GM21367 (cell line): ENCODE results near the gene LRRC28.

Experiments
- ATAC-seq: cut with Tn5 transposase; IDR thresholded peaks from one replicate; pipeline ENCODE4 v1.9.1; 2021; ENCODE audit not compliant: unreplicated experiment

Gene LRRC28

GRCh38 chr15:99414755-99415731 lies 163.8 kb downstream of the LRRC28 start:
- ATAC-seq = no peak

GRCh38 chr15:99416191-99417188 lies 165.2 kb downstream of the LRRC28 start:
- ATAC-seq = no peak

GRCh38 chr15:99421172-99421656 lies 169.9 kb downstream of the LRRC28 start:
- ATAC-seq = no peak

GRCh38 chr15:99421758-99422157 lies 170.5 kb downstream of the LRRC28 start:
- no peak for ATAC-seq

- ATAC-seq = no peak
Measured at GRCh38 chr15:99423186-99424130, 172.2 kb downstream of the LRRC28 start.

- no peak for ATAC-seq
Measured at GRCh38 chr15:99424131-99424571, 172.9 kb downstream of the LRRC28 start.

GRCh38 chr15:99424978-99425656 lies 173.8 kb downstream of the LRRC28 start:
- no peak for ATAC-seq

GRCh38 chr15:99425657-99426301 lies 174.5 kb downstream of the LRRC28 start:
- ATAC-seq = no peak

- ATAC-seq = no peak
Measured at GRCh38 chr15:99426431-99427105, 175.3 kb downstream of the LRRC28 start.

GRCh38 chr15:99427210-99427609 lies 175.9 kb downstream of the LRRC28 start:
- ATAC-seq = no peak

GRCh38 chr15:99427668-99428361 lies 176.5 kb downstream of the LRRC28 start:
- ATAC-seq = no peak

- no peak for ATAC-seq
Measured at GRCh38 chr15:99429681-99430081, 178.4 kb downstream of the LRRC28 start.

- ATAC-seq = no peak
Measured at GRCh38 chr15:99430881-99431401, 179.7 kb downstream of the LRRC28 start.

- ATAC-seq = no peak
Measured at GRCh38 chr15:99431661-99432091, 180.4 kb downstream of the LRRC28 start.

GRCh38 chr15:99432271-99433025 lies 181.2 kb downstream of the LRRC28 start:
- ATAC-seq = no peak

GRCh38 chr15:99433026-99433756 lies 181.9 kb downstream of the LRRC28 start:
- ATAC-seq = no peak
